Osteoblast (primary cell): Measurements from ENCODE around the gene PRKAG1. TPM values are rescaled to one million over a fixed set of nuclear protein-coding genes. Genes with fewer than 3 reads are reported as not detected.

Source experiments
- DNase-seq: peaks from one replicate; pipeline ENCODE4 v3.0.0; 2011; ENCODE audit warnings: low spot score, mixed read lengths; ENCODE audit not compliant: insufficient read length; ENCODE audit errors: missing footprints
- H2AFZ ChIP-seq: 2 replicates; pipeline ENCODE4 v1.6.0; 2011; ENCODE audit warnings: mild to moderate bottlenecking, low read length
- H3K27ac ChIP-seq: 2 replicates; pipeline ENCODE4 v1.5.1; 2011; ENCODE audit warnings: mild to moderate bottlenecking, low read depth, low read length, moderate library complexity
- H3K27me3 ChIP-seq: 2 replicates; pipeline ENCODE4 v1.6.0; 2012; ENCODE audit warnings: mild to moderate bottlenecking, control low read depth, inconsistent platforms, low read length, moderate library complexity; ENCODE audit not compliant: insufficient read depth
- H3K36me3 ChIP-seq: 2 replicates; pipeline ENCODE4 v1.5.1; 2011; ENCODE audit warnings: mild to moderate bottlenecking, low read length, control low read depth, moderate library complexity; ENCODE audit not compliant: insufficient read depth
- H3K4me1 ChIP-seq: 2 replicates; pipeline ENCODE4 v1.5.1; 2011; ENCODE audit warnings: mild to moderate bottlenecking, low read length, control low read depth, moderate library complexity; ENCODE audit not compliant: insufficient read depth
- H3K4me2 ChIP-seq: 2 replicates; pipeline ENCODE4 v1.6.0; 2011; ENCODE audit warnings: mild to moderate bottlenecking, low read length; ENCODE audit not compliant: insufficient read depth
- H3K4me3 ChIP-seq: fragments of 200-600 bp; sonication (generic); 3 replicates; pipeline ENCODE4 v1.5.1; 2012; ENCODE audit warnings: mild to moderate bottlenecking, low read length, inconsistent platforms; ENCODE audit not compliant: insufficient read depth
- H3K79me2 ChIP-seq: 2 replicates; pipeline ENCODE4 v1.6.0; 2012; ENCODE audit warnings: mild to moderate bottlenecking, low read length, control low read depth, inconsistent platforms; ENCODE audit not compliant: insufficient read depth
- H3K9me3 ChIP-seq: 2 replicates; pipeline ENCODE4 v1.5.1; 2011; ENCODE audit warnings: low read depth, low read length, control low read depth
- H4K20me1 ChIP-seq: 2 replicates; pipeline ENCODE4 v1.6.0; 2012; ENCODE audit warnings: mild to moderate bottlenecking, low read length, control low read depth; ENCODE audit not compliant: insufficient read depth
- CTCF ChIP-seq: IDR thresholded peaks from 2 replicates; pipeline ENCODE4 v1.5.1; 2011; ENCODE audit warnings: mild to moderate bottlenecking, low read depth, low read length, moderate library complexity; ENCODE audit errors: extremely low read depth
- total RNA-seq: library from RNA; depleted of rRNA; stranded (reverse); fragments of >200 nt; gene quantifications from 2 replicates; pipeline ENCODE4 v1.2.3, GENCODE V29; 2012

PRKAG1 gene
- total RNA-seq, 1 donor = 89.0 TPM

- Histone ChIP-seq H3K4me1 (peaks cover 41% of the 10 kb centered on the region), H3K4me3 (peak overlapping the region; percentile 93), H3K36me3 (peaks cover 39% of the 10 kb centered on the region), H4K20me1 (peaks cover 73% of the 10 kb centered on the region), H3K9me3 (no peaks in the 10 kb centered on the region), H3K27me3 (no peaks in the 10 kb centered on the region), H2AFZ (no peak overlapping the region), H3K79me2 (peaks cover 93% of the 10 kb centered on the region), H3K4me2 (peak overlapping the region; percentile 97), H3K27ac (peak overlapping the region; percentile 1)
- no peak for TF ChIP-seq CTCF
- peak; percentile 97 for DNase-seq
Observed at GRCh38 chr12:49055978-49056754, 37.6 kb upstream of the PRKAG1 start.

DNA sequence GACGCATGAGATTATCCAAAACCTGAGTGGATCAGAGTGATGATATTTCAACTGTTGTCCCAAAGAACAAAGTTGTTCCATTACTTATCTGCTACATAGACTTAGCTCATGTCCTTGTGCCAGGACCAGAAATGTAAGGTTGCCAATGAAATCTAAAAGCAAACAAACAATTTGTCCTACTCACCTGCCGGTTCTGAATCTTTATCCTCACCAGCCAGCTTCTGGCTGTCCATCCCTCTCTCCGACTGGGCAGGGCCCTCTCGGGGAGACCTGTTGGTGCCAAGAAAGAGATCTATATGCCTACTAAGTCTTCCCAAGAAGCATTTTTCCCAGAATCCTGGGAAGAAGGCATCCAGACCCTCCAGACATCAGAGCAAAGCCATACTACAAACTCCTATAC lies 36.5 kb upstream of the PRKAG1 start:
- Histone ChIP-seq H3K36me3 (peaks cover 50% of the 10 kb centered on the region), H3K4me3 (no peak overlapping the region), H2AFZ (no peak overlapping the region), H3K9me3 (no peaks in the 10 kb centered on the region), H3K4me1 (peaks cover 42% of the 10 kb centered on the region), H3K27me3 (no peaks in the 10 kb centered on the region), H4K20me1 (peaks cover 81% of the 10 kb centered on the region), H3K27ac (no peak overlapping the region), H3K4me2 (no peak overlapping the region), H3K79me2 (peaks cover 94% of the 10 kb centered on the region)
- no peak for DNase-seq
- no peak for TF ChIP-seq CTCF

- Histone ChIP-seq H3K4me1 (peaks cover 48% of the 10 kb centered on the region), H3K79me2 (peaks cover 93% of the 10 kb centered on the region), H4K20me1 (peaks cover 85% of the 10 kb centered on the region), H2AFZ (no peak overlapping the region), H3K27me3 (no peaks in the 10 kb centered on the region), H3K27ac (no peak overlapping the region), H3K36me3 (peaks cover 56% of the 10 kb centered on the region), H3K4me2 (no peak overlapping the region), H3K4me3 (no peak overlapping the region), H3K9me3 (no peaks in the 10 kb centered on the region)
- DNase-seq = no peak
- no peak for TF ChIP-seq CTCF
Observed at GRCh38 chr12:49054524-49054923, 35.9 kb upstream of the PRKAG1 start.

- no peak overlapping the region for H3K27ac ChIP-seq
- peaks cover 60% of the 10 kb centered on the region for H3K36me3 ChIP-seq
Observed at GRCh38 chr12:49054096-49054495, 35.5 kb upstream of the PRKAG1 start.

More at GRCh38 chr12:49054096-49054495, 35.5 kb upstream of the PRKAG1 start:
- Histone ChIP-seq H3K27me3 (no peaks in the 10 kb centered on the region), H2AFZ (no peak overlapping the region), H3K4me2 (no peak overlapping the region), H4K20me1 (peaks cover 86% of the 10 kb centered on the region), H3K9me3 (no peaks in the 10 kb centered on the region), H3K4me3 (no peak overlapping the region), H3K79me2 (peaks cover 92% of the 10 kb centered on the region), H3K4me1 (peaks cover 49% of the 10 kb centered on the region)
- no peak for TF ChIP-seq CTCF
- peak; percentile 53 for DNase-seq
